HG02973 (cell line): ENCODE data around the gene DOK3.

Source experiments
- ATAC-seq: cut with Tn5 transposase; IDR thresholded peaks from one replicate; pipeline ENCODE4 v1.9.1; 2021; ENCODE audit warnings: moderate library complexity; ENCODE audit not compliant: unreplicated experiment

DOK3 gene

DNA sequence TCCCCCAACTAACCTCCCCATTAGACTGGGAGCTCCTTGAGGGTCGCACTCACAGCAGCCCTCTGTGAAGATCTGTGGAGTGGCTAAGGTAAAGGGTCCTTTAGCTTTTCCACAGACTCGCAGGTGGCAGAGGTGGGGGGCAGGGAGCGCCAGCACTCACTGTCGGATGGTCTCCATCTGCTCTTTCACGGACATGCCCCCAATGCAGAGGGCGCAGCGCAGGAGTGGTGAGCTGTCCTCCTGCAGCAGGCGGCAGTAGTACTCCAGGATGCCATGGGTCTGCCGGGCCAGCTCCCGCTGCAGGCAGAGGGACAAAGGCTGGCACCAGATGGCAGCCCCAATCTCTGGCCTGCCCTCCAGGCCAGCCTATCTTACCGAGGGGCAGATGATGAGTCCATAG, 4.9 kb upstream of the DOK3 start:
- ATAC-seq, result no peak

DNA sequence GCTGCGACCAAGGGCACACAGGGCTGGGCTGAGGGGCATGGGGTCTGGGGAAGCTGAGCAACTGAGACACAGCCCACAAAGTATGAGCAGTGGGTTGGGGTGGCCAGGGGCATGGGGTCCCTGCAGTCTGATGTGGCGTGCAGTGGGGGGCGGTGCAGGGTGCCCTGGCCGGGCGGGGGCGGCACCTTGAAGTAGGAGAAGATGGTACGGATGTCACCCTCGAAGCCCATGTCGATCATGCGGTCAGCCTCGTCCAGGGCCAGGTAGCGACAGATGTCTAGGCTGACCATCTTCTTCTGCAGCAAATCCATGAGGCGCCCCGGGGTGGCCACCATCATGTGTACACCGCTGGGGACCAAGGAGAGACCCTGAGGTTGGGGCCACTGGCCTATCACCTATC, 3.9 kb upstream of the DOK3 start:
- ATAC-seq, result no peak

DNA sequence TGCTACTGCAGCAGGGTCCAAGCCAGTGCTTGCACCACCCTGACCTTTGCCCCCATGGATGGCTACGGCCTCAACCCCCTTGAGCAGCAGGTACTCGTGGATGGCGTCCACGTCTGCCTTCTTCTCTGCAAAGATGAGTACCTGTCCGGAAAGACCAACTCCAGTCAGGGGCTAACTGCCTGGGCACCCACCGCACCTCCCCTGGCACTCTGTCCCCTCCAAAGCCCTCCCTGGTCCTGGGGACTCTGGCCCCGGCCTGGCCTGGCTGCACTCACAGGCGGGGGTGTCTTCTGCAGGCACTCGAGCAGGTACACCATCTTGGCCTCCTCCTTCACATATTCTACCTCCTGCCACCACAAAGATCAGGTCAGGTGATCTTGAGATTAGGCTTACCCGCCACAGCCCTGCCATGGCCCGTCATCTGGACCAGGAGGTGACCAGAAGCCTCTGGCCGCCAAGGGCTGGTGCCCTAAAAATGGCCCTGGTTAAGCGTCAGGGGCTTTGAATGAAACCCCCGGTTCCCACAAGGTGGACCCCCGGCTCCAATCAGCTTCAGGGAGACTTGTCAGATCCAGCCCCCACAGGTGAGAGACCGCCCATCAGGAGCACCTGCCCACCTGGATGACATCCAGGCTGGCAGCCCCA, 3.2 kb upstream of the DOK3 start:
- no peak for ATAC-seq

DNA sequence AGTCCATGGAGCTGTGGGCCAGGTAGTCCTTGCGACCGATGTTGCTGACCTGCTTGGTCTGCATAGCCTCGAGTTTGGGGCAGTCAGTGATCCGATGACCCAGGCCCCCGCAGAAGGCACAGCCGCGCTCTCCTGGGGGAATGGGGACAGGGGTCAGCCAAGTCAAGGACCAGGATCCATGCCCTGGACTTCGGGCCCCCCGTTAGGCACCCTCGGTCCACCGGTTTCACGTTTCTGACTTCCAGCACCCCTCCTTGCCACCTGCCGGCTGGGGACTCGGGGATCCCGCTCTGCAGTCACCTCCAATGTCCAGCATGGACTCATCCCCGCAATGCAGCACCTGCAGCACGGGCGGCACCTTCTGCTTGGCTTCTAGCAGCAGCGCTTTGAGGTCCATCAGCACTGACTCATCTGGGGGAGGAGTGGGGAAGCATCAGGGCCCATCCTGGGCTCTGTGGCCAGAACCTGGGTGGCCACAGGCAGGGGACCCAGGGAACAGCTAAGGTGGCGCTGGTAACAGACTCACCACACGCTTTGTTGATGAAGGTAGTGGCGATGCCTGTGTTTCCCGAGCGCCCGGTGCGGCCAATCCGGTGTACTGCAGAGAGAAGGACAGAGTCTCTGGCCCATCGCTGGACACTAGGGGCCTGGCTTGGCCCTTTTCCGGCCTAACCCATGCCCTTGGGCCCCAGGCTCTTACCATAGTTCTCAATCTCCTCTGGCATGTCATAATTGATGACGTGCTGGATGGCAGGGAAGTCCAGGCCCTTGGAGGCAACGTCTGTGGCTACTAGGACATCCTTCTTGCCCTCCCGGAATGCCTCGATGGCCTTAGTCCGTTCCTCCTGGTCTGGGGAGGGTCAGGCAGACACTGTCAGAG, 2.4 kb upstream of the DOK3 start:
- ATAC-seq, result no peak

DNA sequence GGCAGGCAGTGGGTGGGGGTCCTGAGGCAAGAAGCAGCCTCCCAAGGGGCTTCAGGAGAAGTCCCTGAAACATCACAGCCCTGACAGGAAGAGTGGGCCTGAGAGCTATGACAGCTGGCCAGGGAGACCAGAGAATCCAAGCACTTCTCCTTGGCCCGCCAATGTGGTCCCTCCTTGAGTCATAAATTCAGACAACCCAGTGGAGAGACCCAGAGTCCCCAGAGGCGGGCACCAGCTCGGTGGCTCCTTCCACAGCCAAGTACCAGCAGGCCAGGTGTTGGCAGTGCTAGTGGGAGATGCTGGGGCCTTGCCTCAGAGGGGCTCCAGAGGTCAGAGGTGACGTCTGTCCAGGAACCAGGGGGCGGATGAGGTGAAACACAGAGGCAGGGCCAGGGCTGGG, 1.6 kb upstream of the DOK3 start:
- no peak for ATAC-seq

DNA sequence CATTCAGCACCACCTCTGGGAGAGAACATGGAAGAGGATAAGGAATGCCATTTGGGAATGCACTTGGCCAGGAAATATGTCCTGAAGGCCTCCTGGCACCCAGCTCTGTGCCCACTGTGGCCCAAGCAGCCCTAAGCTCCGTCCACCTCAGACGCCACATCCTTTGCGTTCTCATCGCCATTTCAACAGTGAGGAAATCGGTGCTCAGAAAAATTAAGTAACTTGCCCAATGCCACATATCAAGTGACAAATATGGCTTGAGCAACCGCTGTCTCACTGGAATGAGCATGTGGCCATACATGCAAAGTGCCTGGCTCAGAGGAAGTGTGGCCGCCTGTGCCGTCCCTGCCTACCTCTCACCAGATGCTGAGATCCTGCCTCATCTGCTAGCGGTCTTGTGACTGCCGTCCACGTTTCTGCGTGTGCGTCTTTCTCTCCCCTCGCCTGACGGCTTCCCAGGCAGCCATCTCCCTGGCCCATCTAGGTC, 984 bp upstream of the DOK3 start:
- no peak for ATAC-seq

DNA sequence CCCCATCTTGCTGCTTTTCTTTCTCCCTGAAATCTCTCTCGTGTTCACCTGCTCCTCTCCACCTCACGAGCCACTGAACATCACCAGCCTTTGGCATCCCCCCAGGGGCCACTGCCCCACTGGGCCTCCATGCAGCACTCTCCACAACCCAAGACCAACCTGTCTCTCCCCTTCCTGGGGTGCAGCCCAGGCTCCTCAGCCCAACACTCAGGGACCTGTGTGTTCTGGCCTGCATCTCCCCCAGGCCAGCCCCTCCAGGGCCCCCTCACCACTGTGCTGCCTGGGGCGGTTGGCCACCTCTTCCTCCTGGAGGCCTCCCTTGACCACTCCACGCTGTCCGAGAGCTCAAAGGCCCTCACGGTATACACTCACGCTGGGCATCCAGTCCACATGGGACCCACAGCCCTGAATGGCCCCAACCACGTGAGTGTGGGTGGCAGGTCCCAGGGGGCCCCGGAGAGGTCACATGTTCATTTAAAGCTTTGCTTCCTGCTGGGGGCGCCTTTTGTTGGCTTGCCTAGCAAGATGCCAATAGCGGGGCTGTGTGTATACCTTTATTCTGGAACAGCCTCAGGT, 453 bp upstream of the DOK3 start:
- ATAC-seq, result no peak

DNA sequence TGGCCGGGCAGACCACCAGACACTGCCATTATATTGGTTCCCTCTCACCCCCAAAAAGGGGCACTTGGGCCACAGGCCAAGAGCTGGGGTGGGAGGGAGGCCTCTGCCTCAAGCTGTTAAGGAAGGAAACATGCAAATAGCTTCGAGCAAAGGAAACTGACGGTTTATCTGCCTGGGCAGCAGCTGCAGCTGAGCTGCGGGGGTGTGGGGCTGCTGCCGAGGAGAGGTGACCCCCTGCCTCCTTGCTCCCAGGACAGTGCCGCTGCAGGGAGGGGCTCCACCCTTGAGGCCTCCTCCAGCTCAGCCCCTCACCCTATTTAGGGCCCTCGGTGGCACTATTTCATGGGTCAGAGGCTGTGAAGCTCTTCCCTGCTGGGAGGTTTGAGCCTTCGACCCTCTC, 789 bp downstream of the DOK3 start:
- no peak for ATAC-seq

DNA sequence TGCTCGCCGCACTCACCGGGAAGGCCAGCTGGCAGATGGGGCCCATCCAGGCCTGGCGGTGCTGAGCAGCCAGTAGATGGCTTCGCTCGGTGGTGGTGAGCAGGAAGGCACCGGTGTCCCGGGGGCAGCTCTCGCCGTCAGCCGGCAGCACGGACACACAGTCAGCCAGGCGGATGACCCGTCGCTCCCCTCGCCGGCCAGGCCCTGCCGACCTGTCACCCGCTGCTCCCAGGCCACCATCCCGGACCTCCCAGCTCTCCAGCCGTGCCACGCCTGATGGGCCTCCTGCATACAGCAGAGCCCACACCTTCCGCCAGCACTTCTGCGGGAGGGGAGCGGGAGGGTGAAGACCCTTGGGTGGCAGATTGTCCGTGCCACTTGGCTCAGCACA, 1.4 kb downstream of the DOK3 start:
- no peak for ATAC-seq

DNA sequence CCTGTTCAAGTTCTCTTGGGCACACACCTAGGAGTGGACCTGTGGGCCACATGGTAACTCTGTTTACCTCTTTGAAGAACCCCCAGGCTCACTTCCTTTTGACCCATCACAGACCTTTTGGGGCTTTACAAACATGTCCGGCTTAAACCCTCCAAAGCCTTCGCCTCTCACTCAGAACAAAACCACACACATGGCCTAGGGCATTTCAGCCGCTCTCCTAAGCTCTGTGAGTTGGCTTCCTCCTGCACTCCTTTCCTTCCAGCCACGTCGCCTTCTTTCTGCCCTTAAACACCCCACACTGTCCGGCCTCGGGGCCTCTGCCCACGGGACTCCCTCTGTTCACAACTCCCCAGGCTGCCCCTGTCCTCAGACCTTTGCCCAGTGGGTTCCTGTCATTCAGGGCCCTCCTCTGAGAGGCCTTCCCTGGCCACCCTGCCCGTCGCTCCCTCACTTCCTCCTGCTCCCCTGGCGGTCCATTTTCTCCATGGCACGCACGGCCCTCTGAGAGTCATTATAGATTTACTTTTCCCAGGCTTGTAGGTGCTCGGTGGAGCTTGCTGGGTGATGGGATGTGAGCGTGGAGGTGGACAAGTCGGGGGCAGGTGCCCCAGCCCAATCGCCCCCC, 1.9 kb downstream of the DOK3 start:
- no peak for ATAC-seq

DNA sequence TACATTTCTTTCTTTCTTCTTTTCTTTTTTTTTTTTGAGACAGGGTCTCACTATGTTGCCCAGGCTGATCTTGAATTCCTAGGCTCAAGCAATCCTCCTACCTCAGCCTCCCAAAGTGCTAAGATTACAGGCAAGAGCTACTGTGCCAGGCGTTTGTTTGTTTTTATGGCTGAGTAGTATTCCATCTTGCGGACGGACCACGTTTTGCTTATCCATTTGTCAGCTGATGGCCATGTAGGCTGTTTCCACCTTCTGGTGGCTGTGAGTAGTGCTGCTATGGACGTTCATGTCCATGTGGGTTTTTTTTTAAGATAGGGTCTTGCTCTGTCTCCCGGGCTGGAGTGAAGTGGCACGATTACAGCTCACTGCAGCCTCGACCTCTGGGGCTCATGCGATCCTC, 2.5 kb downstream of the DOK3 start:
- no peak for ATAC-seq

DNA sequence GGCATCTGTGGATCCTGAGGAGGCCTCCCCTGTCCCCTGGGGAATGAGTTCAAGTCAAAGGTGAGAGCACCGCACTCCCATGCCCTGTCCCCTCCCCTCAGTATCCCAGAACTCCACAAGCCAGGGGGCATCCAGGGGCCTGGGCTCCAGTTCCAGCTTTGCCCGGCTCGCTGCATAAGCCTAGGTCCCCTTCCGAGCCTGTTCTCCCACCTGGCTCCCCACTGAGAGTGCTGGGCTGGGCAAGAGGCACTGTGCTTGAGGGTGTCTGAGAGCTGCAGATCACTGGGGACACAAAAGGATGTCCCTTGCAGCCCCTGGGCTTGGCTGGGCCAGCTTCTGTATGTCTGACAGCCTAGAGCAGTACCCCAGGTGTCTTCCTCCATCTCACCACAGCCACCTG, 4.6 kb downstream of the DOK3 start:
- ATAC-seq, result no peak

DNA sequence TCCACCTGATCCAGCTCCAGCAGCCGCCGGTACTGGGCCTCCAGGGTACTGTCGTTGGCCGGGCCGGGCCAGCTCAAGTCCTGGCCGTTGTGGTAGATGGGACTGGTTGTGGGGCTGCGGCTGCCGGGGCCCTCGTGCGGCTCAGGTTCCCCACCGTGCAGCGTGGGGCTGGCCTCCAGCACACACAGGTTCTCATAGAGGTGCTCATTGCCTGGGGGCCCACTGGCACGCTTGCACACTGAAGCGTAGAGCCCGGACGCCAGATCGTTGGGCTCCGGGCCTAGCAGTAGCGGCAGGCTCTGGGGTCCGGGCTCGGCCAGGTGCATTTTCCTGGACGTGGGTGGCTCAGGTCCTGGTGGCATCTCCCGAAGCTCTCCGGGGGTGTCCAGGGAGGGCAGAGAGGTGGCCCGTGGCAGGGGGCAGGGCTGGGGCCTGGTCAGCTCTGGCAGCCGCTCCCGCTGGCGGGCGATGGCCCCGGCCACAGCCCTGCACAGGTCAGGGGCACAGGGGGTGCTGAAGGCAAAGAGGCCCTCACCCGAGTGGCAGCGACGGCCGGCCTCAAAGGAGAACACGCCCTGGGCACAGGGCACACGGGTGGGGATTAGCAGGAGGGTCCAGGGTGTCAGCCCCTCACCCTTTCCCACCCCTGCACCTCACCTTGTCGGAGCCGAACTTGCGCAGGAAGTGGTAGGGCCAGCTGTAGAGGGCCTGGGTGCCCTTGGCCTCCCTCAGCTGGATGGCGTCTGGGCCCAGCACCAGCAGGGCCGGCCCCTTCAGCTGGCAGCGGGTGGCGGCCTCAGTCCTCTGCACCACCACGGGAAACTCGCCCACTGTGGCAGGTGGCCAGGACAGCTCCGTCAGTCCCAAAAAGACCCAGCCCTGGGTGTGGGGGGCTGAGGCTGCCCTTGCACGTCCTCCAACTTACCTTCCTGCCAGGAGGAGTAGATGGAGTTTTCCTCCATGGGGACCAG, 5.3 kb downstream of the DOK3 start:
- ATAC-seq, result no peak

DNA sequence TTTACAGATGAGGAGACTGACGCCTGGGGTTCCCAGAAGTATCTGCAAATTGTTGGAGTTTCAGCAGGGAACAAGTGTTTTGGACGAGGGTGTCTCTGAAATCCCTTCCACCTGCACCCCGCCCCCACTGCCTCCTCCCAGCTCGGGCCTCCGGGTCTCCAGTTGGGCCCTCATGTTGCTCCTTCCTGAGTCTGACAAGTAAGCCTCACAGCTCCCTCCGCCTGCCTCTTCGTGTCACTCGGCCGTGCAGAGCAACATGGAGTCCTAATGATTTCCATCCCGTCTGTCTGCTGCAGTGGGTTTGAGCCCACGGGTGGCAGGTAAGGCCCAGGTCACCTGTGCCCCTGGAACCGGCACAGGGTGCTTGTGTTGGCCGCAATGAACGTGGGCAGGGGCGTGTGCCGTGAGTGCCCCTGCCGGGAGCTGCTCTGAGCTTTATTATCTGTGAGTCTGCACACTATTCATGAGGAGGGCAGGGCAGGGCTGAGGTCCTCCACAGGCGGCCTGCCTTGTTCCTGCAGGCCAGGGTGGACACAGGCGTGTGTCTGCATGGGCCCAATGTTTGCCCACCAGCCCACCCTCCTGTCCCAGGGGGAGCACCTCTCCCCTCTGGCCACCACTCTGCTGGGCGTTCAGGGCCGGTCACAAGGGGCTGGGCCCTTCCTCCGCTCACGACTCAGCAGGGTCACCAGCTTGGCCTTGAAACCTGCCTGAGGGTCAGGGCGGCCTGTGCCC, 6.1 kb downstream of the DOK3 start:
- no peak for ATAC-seq

DNA sequence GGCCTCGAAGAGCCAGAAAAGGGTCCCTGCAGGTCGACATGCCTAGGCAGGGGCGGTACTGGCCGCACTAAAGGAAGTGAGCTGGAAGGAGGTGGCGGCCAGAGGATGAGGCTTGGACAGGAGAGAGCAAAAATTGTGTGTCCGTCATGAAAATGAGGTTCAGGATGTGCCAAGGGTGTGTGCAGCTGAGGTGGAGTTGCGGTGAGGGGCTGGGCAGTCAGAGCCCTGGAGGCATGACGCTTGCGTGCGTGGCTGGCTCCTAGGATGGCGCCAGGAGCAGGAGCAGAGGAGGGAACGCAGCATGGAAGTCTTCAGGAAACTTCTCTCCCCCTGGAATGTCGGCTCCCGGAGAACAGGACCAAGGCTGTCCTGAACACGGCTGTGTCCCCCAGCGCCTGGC, 6.7 kb downstream of the DOK3 start:
- ATAC-seq, result no peak

DNA sequence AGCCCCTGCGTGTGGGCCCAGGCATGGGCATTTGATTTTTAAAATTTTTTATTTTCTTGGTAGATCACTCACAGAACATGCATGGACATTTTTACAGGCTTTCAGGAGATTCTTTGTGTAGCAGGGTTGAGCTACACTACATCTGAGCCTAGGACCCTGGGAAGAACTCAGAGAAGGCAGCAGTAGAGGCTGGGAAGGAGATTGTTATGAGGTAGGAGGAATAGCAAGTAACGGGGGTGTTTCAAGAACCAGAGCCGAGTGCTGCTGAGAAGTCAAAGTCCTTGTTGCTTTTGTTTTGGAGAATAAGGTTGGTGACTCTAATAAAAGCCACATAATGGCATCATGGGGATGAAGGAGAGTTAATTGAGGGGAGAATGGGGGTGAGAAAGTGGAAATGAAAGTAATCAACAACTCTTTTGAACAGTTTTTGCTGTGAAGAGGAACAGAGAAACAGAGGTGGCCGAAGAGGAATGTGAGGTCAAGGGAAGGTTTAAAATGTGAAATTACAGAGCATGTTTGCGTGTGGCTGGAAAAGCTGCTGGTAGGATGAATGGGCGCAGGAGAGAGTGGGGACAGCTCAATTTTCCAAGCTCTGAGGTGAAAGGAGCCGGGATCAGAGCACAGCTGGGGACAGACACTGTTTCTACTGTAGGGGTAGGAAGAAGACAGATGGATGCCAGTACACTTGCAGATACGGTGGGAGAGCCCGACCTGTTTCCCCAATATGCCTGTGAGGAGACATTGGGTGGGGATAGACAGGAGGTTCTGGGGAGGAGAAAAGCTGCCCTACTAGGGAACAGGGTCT, 7.5 kb downstream of the DOK3 start:
- ATAC-seq, result no peak

DNA sequence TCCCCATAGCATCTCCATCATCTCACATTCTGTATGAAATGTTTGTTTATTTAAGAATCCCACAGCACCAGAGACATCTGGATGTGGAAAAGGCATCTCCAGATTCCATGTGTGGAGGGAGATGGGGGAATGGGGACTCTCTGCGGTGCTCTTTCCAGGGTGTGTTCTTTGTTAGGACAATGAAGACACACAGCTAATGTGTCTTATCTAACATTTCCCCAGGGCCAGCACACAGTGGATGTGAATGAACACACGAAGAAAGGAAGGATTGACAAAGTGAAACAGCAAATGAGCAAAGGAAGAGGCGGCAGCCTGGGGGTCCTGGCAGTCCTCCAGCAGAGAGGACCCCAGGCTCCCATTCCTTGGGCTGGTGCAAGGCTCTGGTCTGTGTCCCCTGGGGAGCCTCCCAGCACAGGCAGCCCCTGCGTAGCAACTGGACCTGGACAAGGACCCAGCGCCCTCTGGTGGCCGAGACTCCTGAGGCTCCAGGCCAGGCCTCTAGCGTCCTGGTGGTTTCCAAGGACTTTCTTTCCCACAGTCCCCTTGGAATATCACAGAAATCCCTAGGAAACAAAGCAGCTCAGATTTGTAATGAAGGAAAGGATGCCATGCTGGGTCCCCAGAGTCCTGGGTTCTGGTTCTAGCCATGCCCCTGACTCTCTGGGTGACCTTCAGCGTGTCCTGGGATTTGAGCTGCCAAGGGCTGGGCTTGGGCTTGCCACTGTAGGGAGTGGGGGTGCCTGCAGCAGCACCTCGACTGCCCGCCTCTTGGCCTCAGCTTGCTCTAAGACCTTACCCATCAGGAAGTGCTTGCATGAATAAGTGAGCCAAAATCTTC, 8.7 kb downstream of the DOK3 start:
- ATAC-seq, result no peak

DNA sequence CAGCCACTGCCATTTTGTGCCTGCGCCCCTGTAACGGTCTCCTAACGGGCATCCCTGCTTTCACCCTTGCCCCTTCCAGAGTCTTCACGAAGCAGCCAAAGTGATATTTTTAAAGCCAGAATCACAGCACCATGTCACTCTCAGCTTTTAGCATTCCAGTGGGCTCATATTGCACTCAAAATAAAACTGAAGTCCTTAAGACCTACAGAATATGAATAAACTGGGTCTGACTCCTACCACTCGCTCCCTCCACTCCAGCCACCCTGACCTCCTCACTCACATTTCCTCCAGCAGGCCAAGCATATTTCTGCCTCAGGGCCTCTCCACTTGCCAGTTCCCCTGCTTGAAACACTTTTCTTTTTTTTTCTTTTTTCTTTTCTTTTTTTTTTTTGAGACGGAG, 9.8 kb downstream of the DOK3 start:
- no peak for ATAC-seq
